GM18502 (cell line): ENCODE results near the gene MARK3.

Source experiments
- ATAC-seq: cut with Tn5 transposase; IDR thresholded peaks from one replicate; pipeline ENCODE4 v1.9.1; 2021; ENCODE audit warnings: mild to moderate bottlenecking; ENCODE audit not compliant: unreplicated experiment, poor library complexity

Gene MARK3

DNA sequence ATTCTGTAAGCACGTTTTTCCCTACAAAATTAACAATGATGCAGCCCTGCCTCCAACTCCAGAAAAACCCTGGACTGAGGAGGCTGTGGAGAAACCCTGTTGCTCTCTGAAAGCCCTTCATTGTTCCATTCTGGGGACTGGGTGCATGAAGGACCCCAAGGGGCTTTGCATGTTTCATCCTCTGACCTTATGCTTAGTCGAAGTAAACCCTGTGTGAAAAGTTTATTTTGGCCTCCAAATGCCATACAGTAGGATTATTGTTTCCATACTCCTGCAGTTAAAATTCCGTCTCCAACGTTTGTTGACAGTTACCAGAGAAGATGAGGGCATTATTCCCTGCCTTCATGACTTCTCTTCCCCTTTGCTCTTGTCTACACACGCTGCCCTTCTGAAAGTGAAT, 91.4 kb downstream of the MARK3 start:
- no peak for ATAC-seq

GRCh38 chr14:103480595-103480994, 95.4 kb downstream of the MARK3 start:
- peak; percentile 87 for ATAC-seq

DNA sequence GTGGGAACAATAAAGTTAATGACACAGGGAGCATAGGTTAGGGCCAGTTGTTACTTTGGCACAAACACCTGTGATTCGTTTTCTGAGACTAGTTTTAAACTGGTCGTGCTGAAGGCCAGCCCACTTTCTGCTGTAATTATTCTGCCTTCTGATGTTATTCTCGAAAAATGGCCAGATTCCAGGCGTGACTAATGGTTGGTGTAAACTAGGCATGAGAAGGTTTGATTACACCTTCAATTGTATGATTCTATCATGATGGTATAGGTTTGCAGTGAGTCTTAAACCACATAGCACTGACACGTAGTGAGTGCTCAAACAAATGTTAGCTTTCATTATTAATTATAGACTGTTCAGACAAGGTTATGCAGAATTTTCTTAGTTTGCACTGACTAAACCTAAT, 98.4 kb downstream of the MARK3 start:
- no peak for ATAC-seq

- ATAC-seq, result no peak
These were observed 100.3 kb downstream of the MARK3 start for GRCh38 chr14:103485504-103485903.

DNA sequence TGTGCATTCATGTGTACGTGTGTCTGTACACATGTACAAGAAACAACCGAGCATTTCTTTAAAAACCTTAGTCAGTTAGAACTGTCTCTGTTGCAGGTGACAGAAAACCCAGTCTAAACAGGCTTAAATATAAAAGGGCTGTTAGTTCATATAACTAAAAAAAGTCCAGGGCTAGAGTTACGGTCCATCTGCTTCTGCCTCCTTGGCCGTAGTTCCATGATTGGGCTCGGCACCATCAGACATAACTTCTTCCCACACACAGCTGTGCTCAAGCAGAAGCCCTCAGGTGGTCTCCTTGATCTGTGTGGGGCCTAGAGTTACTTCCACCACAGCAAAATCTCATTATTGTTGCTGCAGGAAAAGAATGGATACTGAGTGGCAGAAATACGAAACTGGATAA, 102.9 kb downstream of the MARK3 start:
- ATAC-seq, result no peak

DNA sequence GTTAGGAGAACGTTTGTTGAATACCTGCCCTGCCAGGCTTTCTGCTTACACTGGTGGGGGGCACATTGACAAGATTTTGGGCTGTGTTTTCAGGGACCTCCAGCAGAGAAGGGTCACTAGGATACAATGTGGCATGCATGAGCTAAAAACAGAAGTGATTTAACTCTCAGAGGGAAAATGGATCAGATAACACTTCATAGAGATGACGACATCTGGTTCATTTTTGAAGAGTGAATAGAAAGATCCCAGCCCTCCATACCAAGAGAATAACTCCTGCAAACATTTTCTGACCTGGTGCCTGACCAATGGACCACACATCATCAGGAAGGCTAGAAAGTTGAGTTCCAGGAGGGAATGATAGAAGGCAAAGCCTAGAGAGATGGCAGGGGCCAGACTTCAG, 103.7 kb downstream of the MARK3 start:
- no peak for ATAC-seq

- ATAC-seq, result no peak
These were observed 104.4 kb downstream of the MARK3 start for GRCh38 chr14:103489621-103490020.

- ATAC-seq, result no peak
These were observed 106.5 kb downstream of the MARK3 start for GRCh38 chr14:103491691-103492090.

- ATAC-seq, result no peak
These were observed 107.1 kb downstream of the MARK3 start for GRCh38 chr14:103492156-103492925.

DNA sequence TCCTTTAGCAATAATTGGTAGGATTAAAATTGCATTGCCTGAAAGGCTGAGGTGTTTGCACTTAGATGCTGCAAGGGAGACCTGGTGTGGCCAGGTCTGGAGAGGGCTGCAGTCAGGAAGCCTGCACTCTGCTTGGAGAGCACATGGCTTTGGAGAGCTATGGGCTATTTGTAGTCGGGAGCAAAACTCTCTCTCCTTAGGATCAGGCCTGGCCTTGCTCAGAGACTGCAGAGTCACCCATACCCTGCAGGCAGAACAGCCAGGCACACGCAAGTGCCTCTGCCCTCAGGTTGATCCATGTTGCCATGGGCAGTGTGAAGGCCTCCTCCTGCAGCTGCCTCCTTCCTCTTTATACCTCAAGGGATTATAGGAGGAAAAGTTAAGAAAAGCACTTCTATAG, 110.6 kb downstream of the MARK3 start:
- ATAC-seq, result no peak

GRCh38 chr14:103496776-103497175, 111.6 kb downstream of the MARK3 start:
- ATAC-seq, result no peak

- ATAC-seq, result no peak
These were observed 114.5 kb downstream of the MARK3 start for GRCh38 chr14:103499709-103500108.

GRCh38 chr14:103500148-103500990, 115.2 kb downstream of the MARK3 start:
- no peak for ATAC-seq

- no peak for ATAC-seq
These were observed 116.0 kb downstream of the MARK3 start for GRCh38 chr14:103501041-103501870.

GRCh38 chr14:103501921-103502669, 116.9 kb downstream of the MARK3 start:
- ATAC-seq, result no peak

DNA sequence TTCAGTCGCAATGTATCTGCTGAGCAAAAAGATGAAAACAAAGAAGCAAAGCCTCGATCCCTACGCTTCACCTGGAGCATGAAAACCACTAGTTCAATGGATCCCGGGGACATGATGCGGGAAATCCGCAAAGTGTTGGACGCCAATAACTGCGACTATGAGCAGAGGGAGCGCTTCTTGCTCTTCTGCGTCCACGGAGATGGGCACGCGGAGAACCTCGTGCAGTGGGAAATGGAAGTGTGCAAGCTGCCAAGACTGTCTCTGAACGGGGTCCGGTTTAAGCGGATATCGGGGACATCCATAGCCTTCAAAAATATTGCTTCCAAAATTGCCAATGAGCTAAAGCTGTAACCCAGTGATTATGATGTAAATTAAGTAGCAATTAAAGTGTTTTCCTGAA, 117.7 kb downstream of the MARK3 start:
- ATAC-seq, result no peak

GRCh38 chr14:103503296-103503695, 118.1 kb downstream of the MARK3 start:
- no peak for ATAC-seq

DNA sequence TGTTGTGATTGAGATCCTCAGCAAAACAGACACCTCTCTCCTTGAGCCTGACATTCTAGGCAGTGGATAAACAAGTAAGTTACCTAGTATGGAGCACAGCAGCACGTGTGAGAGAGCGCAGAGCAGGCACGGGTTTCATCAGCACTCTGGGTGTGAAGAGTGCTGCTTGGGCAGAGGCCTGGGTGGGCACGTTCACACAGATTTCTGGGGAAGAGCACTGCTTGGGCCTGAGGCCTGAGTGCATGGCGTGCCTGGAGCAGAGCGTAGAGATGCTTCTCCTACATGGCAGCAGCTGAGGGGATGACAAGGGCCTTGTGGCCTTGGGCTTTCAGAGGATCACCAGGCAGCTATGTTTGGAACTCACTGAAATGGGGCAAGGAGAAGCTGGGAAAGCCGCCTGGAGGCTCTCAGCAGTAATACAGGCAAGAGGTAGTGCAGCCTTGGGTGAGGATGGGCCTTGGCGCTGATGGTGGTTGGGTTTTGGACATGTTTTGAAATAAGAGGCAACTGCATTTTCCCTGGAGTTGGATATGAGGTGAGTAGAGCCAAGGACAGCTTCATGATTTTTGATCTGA, 119.9 kb downstream of the MARK3 start:
- no peak for ATAC-seq

- no peak for ATAC-seq
These were observed 122.5 kb downstream of the MARK3 start for GRCh38 chr14:103507751-103508150.
